ENCODE data around the gene CAMK1D. TPM values are rescaled to one million over a fixed set of nuclear protein-coding genes. Genes with fewer than 3 reads are reported as not detected.
"Not testable (repeated sequence)": the region's sequence is repeated elsewhere in the genome, so short reads cannot be mapped to it uniquely, and the experiment has no call there.

The CAMK1D gene
- total RNA-seq = 10 to 100 TPM; 16.7 to 17.8 TPM

GRCh38 chr10:12348870-12349628, at the start of gene CAMK1D:
CAMK1D (plus strand) TSS chr10:12349547.
- Mint-ChIP-seq H3K27me3 (peaks cover 27% of the 10 kb centered on the region), H3K36me3 (ENCODE audit: low read depth) (peaks cover 7% of the 10 kb centered on the region), H3K9me3 (no peaks in the 10 kb centered on the region), H3K4me3 (peak within 1 kb of the TSS; percentile 91), H3K4me1 (peaks cover 49% of the 10 kb centered on the region), H3K27ac (peak within 1 kb of the TSS; percentile 96)
- POLR2A ChIA-PET = interaction anchor here (0.6 to 5.1 kb wide), 17 partner anchors 11 to 433 kb away, joined by 3 to 40 read pairs (median 4); partner anchors contain the start of genes CDC123 and NUDT5
- CTCF ChIA-PET = interaction anchor here (0.6 to 4.5 kb wide), 5 partner anchors 87 to 361 kb away, joined by 3 to 26 read pairs (median 5); no protein-coding TSS in a partner anchor
- peak; percentile 92 for DNase-seq

- H3K4me1 Mint-ChIP-seq; H3K27ac Mint-ChIP-seq; H3K27me3 Mint-ChIP-seq; H3K4me3 Mint-ChIP-seq; POLR2A ChIA-PET; H3K36me3 Mint-ChIP-seq (ENCODE audit: low read depth); DNase-seq; H3K9me3 Mint-ChIP-seq: not testable (repeated sequence)
- CTCF ChIA-PET = interaction anchor here (0.9 kb wide), 1 partner anchor 27 kb away, joined by 4 read pairs; no protein-coding TSS in a partner anchor
Observed at GRCh38 chr10:12301036-12301435, 48.3 kb upstream of the CAMK1D start.

DNA sequence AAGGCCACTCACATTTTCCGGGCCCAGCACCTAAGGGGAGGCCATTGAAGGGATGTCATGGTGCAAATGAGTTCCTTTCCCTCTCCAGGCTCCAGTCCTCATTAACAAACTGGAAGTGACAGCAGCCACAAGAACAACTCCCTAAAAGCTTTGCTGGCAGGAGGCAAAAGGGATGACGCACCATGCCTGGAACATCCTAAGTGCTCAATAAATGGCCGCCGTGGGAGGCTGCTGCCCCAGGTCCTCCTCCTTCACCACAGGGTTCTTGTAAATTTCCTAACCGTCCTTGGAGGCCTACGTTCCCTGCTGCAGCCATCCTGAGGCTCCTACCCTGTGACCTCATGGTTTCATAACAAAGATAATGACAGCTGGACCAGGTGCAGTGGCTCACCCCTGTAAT, 41.3 kb upstream of the CAMK1D start:
- H3K4me3 Mint-ChIP-seq = no peak overlapping the region
- peaks cover 3% of the 10 kb centered on the region for H3K27me3 Mint-ChIP-seq
- DNase-seq = no peak
- peaks cover 4% of the 10 kb centered on the region for H3K9me3 Mint-ChIP-seq
- POLR2A ChIA-PET = no interaction called here
- CTCF ChIA-PET = no interaction called here
- H3K36me3 Mint-ChIP-seq (ENCODE audit: low read depth) = no peaks in the 10 kb centered on the region
- H3K27ac Mint-ChIP-seq = no peak overlapping the region
- peaks cover 6% of the 10 kb centered on the region for H3K4me1 Mint-ChIP-seq

GRCh38 chr10:12308736-12309375, 40.5 kb upstream of the CAMK1D start:
- Mint-ChIP-seq H3K36me3 (ENCODE audit: low read depth) (no peaks in the 10 kb centered on the region), H3K4me1 (peaks cover 6% of the 10 kb centered on the region), H3K4me3 (no peak overlapping the region), H3K27ac (no peak overlapping the region), H3K9me3 (peaks cover 4% of the 10 kb centered on the region), H3K27me3 (peaks cover 3% of the 10 kb centered on the region)
- ChIA-PET POLR2A (no interaction called here), CTCF (no interaction called here)
- DNase-seq = no peak

DNA sequence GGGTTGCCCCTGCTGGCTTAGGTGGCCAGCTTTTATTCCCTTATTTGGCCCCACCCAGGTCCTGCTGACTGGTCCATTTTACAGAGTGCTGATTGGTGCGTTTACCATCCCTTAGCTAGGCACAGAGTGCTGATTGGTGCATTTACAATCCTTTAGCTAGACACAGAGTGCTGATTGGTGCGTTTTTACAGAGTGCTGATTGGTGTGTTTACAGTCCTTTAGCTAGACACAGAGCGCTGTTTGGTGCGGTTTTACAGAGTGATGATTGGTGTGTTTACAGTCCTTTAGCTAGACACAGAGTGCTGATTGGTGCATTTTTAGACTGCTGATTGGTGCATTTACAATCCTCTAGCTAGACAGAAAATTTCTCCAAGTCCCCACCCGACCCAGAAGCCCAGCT, 39.6 kb upstream of the CAMK1D start:
- not testable (repeated sequence) for H3K27ac Mint-ChIP-seq

GRCh38 chr10:12314836-12315235, 34.5 kb upstream of the CAMK1D start:
- H3K36me3 Mint-ChIP-seq (ENCODE audit: low read depth) = no peaks in the 10 kb centered on the region
- CTCF ChIA-PET = interaction anchor here (0.6 kb wide), 1 partner anchor 22 kb away, joined by 3 read pairs; no protein-coding TSS in a partner anchor
- no peak overlapping the region for H3K4me3 Mint-ChIP-seq
- POLR2A ChIA-PET = no interaction called here
- H3K27ac Mint-ChIP-seq = no peak overlapping the region
- H3K27me3 Mint-ChIP-seq = peaks cover 1% of the 10 kb centered on the region
- H3K9me3 Mint-ChIP-seq = peaks cover 2% of the 10 kb centered on the region
- DNase-seq = no peak
- no peaks in the 10 kb centered on the region for H3K4me1 Mint-ChIP-seq

More for the DNA sequence above, 39.6 kb upstream of the CAMK1D start:
- H3K27me3 Mint-ChIP-seq; POLR2A ChIA-PET; H3K36me3 Mint-ChIP-seq (ENCODE audit: low read depth); H3K4me3 Mint-ChIP-seq; H3K4me1 Mint-ChIP-seq; DNase-seq; H3K9me3 Mint-ChIP-seq: not testable (repeated sequence)
- CTCF ChIA-PET = interaction anchor here (0.6 kb wide), 1 partner anchor 65 kb away, joined by 3 read pairs; no protein-coding TSS in a partner anchor

DNA sequence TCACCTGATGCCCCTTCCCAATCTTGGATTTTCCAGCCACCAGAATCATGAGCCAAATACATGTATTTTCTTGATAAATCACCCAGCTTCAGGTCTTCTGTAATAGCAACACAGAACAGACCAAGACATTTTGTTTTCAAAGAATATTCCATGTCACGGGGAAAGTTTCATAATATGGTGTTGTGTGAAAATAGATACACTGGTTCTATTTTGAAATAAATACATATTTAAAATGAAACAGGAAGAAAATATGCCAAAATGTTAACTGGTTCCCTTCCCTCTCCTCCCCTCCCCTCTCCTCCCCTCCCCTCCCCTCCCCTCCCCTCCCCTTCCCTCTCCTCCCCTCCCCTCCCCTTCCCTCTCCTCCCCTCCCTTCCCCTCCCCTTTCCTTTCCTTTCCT, 30.3 kb upstream of the CAMK1D start:
- Mint-ChIP-seq H3K4me1 (peaks cover 5% of the 10 kb centered on the region), H3K9me3 (no peaks in the 10 kb centered on the region), H3K27me3 (no peaks in the 10 kb centered on the region), H3K4me3 (no peak overlapping the region), H3K36me3 (ENCODE audit: low read depth) (no peaks in the 10 kb centered on the region), H3K27ac (no peak overlapping the region)
- POLR2A ChIA-PET = no interaction called here
- no peak for DNase-seq
- CTCF ChIA-PET = interaction anchor here (0.7 kb wide), 1 partner anchor 15 kb away, joined by 3 read pairs; no protein-coding TSS in a partner anchor

DNA sequence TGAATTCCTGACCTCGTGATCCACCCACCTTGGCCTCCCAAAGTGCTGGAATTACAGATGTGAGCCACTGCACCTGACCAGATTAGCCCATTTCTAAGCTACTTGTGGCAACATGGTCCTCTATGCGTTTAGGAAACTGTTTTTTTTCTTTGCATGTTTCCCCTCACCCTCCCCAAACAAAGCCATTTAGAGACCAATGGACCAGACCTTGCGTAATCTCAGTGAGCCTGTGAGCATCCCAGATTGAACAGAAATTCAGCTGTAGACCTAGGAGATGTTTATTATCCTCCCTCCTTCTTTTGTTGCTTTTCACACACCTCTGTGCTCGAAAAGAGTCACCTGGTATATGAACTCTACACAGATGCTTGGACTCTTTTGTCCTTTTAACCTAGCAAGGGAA, 28.5 kb upstream of the CAMK1D start:
- ChIA-PET POLR2A (interaction anchor here (1.3 kb wide), 1 partner anchor 10 kb away, joined by 5 read pairs; no protein-coding TSS in a partner anchor), CTCF (interaction anchor here (0.6 to 1.3 kb wide), 3 partner anchors 336 to 557 kb away, joined by 3 to 5 read pairs (median 3); no protein-coding TSS in a partner anchor)
- peaks cover 5% of the 10 kb centered on the region for H3K4me1 Mint-ChIP-seq
- no peak overlapping the region for H3K27ac Mint-ChIP-seq
- no peaks in the 10 kb centered on the region for H3K36me3 Mint-ChIP-seq (ENCODE audit: low read depth)
- no peaks in the 10 kb centered on the region for H3K27me3 Mint-ChIP-seq
- H3K9me3 Mint-ChIP-seq = no peaks in the 10 kb centered on the region
- DNase-seq = no peak
- no peak overlapping the region for H3K4me3 Mint-ChIP-seq

- peaks cover 4% of the 10 kb centered on the region for H3K27me3 Mint-ChIP-seq
- H3K27ac Mint-ChIP-seq = no peak overlapping the region
- peaks cover 5% of the 10 kb centered on the region for H3K4me1 Mint-ChIP-seq
- no peaks in the 10 kb centered on the region for H3K9me3 Mint-ChIP-seq
- DNase-seq = no peak
- no peak overlapping the region for H3K4me3 Mint-ChIP-seq
- ChIA-PET POLR2A (interaction anchor here (1.3 kb wide), 1 partner anchor 11 kb away, joined by 5 read pairs; no protein-coding TSS in a partner anchor), CTCF (interaction anchor here (1.3 kb wide), 1 partner anchor 335 kb away, joined by 5 read pairs; no protein-coding TSS in a partner anchor)
- no peaks in the 10 kb centered on the region for H3K36me3 Mint-ChIP-seq (ENCODE audit: low read depth)
Observed at GRCh38 chr10:12321641-12322040, 27.7 kb upstream of the CAMK1D start.

GRCh38 chr10:12322583-12323131, 26.7 kb upstream of the CAMK1D start:
- peaks cover 5% of the 10 kb centered on the region for H3K4me1 Mint-ChIP-seq
- H3K4me3 Mint-ChIP-seq = no peak overlapping the region
- no peak overlapping the region for H3K27ac Mint-ChIP-seq
- no peaks in the 10 kb centered on the region for H3K9me3 Mint-ChIP-seq
- H3K27me3 Mint-ChIP-seq = peaks cover 4% of the 10 kb centered on the region
- H3K36me3 Mint-ChIP-seq (ENCODE audit: low read depth) = no peaks in the 10 kb centered on the region
- DNase-seq = no peak
- POLR2A ChIA-PET = no interaction called here
- CTCF ChIA-PET = no interaction called here

DNA sequence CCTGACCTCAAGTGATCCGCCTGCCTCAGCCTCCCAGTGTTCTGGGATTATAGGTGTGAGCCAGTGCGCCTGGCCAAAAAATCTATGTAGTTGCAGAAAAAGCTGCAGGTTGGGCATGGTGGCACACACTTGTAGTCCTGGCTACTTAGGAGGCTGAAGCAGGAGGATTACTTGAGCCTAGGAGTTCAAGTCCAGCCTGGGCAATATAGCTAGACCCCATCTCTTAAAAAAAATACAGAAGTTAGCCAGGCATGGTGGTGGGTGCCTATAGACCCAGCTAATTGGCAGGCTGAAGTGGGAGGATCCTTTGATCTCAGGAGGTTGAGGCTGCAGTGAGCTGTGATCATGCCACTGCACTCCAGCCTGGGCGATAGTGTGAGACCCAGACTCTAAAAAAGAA, 24.8 kb upstream of the CAMK1D start:
- H3K9me3 Mint-ChIP-seq = no peaks in the 10 kb centered on the region
- no peak for DNase-seq
- peaks cover 5% of the 10 kb centered on the region for H3K4me1 Mint-ChIP-seq
- H3K36me3 Mint-ChIP-seq (ENCODE audit: low read depth) = no peaks in the 10 kb centered on the region
- no peak overlapping the region for H3K4me3 Mint-ChIP-seq
- POLR2A ChIA-PET = interaction anchor here (0.6 kb wide), 1 partner anchor 1393 kb away, joined by 3 read pairs; no protein-coding TSS in a partner anchor
- CTCF ChIA-PET = interaction anchor here (0.6 kb wide), 1 partner anchor 21 kb away, joined by 3 read pairs; no protein-coding TSS in a partner anchor
- peaks cover 4% of the 10 kb centered on the region for H3K27me3 Mint-ChIP-seq
- no peak overlapping the region for H3K27ac Mint-ChIP-seq

DNA sequence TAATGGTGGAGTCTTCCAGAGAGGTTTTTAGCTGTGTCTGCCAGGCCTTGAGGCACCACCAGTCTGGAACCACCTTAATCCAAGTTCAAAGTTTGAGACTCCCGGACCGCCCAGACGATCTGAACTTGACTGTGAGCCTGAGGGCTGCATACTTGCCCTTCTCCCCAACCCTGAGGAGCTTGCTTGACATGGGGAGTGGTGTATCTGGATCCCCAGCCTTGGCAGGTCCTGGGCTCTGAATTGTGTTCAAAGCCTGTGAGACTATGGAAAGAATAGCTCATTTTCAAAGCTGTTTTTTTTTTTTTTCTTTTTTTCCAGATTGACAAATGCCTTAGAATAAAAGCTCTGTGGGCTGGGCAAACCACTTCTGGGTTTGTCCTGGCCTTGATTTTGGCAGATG, 22.3 kb upstream of the CAMK1D start:
- peaks cover 5% of the 10 kb centered on the region for H3K4me1 Mint-ChIP-seq
- H3K36me3 Mint-ChIP-seq (ENCODE audit: low read depth) = no peaks in the 10 kb centered on the region
- H3K9me3 Mint-ChIP-seq = no peaks in the 10 kb centered on the region
- ChIA-PET CTCF (interaction anchor here (0.7 to 1.2 kb wide), 2 partner anchors 329 to 607 kb away, joined by 3 read pairs; no protein-coding TSS in a partner anchor), POLR2A (no interaction called here)
- H3K4me3 Mint-ChIP-seq = no peak overlapping the region
- DNase-seq = no peak
- H3K27ac Mint-ChIP-seq = no peak overlapping the region
- peaks cover 4% of the 10 kb centered on the region for H3K27me3 Mint-ChIP-seq

GRCh38 chr10:12327476-12327875, 21.9 kb upstream of the CAMK1D start:
- no peak for DNase-seq
- CTCF ChIA-PET = interaction anchor here (1.2 kb wide), 1 partner anchor 329 kb away, joined by 3 read pairs; no protein-coding TSS in a partner anchor
- Mint-ChIP-seq H3K36me3 (ENCODE audit: low read depth) (no peaks in the 10 kb centered on the region), H3K9me3 (no peaks in the 10 kb centered on the region), H3K4me1 (peaks cover 5% of the 10 kb centered on the region), H3K4me3 (no peak overlapping the region), H3K27me3 (peaks cover 4% of the 10 kb centered on the region), H3K27ac (no peak overlapping the region)
- POLR2A ChIA-PET = interaction anchor here (1.0 kb wide), 1 partner anchor 11 kb away, joined by 3 read pairs; no protein-coding TSS in a partner anchor

All from activated CD4-positive, alpha-beta memory T cell treated with anti-CD3 and anti-CD28 coated beads, Interleukin-2, amount 10 ng/mL, durations not matched to agents 7 days and 5 days (primary cell).